ENCODE results near the gene SUZ12. TPM values are rescaled to one million over a fixed set of nuclear protein-coding genes. Genes with fewer than 3 reads are reported as not detected.
"Not testable (repeated sequence)": the region's sequence is repeated elsewhere in the genome, so short reads cannot be mapped to it uniquely, and the experiment has no call there.

Gene SUZ12
- total RNA-seq, 2 experiments from 2014 or later: 67.2 to 77.1 TPM

DNA sequence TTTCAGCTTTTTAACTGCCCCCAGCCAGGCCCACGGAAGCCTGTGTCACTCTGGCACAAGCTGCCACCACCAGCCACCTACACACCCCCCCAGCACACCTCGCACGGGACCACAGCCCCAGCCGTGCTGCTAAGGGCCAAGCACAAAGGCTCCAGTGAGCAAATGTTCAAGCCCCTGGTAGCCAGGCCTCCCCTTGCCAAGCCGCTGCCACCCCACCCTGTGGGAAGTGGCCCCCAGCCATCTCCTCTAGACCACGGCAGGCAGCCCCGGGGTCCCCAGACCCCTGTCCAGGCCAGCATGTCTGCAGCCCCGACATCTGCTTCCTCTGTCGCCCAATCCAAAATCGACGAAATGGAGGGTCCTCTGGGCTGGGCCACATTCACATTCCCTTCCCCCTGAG, 105.5 kb downstream of the SUZ12 start:
- ATAC-seq; POLR2A ChIA-PET; intact Hi-C loops (cut with DNase I, micrococcal nuclease); CTCF ChIA-PET; H3K9me3 Mint-ChIP-seq (ENCODE audit: low read depth); H3K4me3 Mint-ChIP-seq; H3K4me1 Mint-ChIP-seq; H3K27me3 Mint-ChIP-seq; DNase-seq; H3K27ac Mint-ChIP-seq: not testable (repeated sequence)
- H3K36me3 Mint-ChIP-seq (ENCODE audit: low read depth): peaks cover 10% of the 10 kb centered on the region

GRCh38 chr17:32045611-32046010, 108.8 kb downstream of the SUZ12 start:
- CTCF ChIA-PET; H3K27ac Mint-ChIP-seq; H3K4me1 Mint-ChIP-seq; H3K27me3 Mint-ChIP-seq; H3K4me3 Mint-ChIP-seq; H3K36me3 Mint-ChIP-seq (ENCODE audit: low read depth); H3K9me3 Mint-ChIP-seq (ENCODE audit: low read depth); POLR2A ChIA-PET; DNase-seq; intact Hi-C loops (cut with DNase I, micrococcal nuclease); ATAC-seq: not testable (repeated sequence)

GRCh38 chr17:32047663-32048062, 110.9 kb downstream of the SUZ12 start:
- H3K27me3 Mint-ChIP-seq; H3K27ac Mint-ChIP-seq; H3K9me3 Mint-ChIP-seq (ENCODE audit: low read depth); H3K4me3 Mint-ChIP-seq; intact Hi-C loops (cut with DNase I, micrococcal nuclease); POLR2A ChIA-PET; CTCF ChIA-PET; H3K4me1 Mint-ChIP-seq; ATAC-seq; H3K36me3 Mint-ChIP-seq (ENCODE audit: low read depth); DNase-seq: not testable (repeated sequence)

Other genes starting within 250 kb of the SUZ12 start
- 10 to 100 TPM; 35.0 to 41.3 TPM for gene COPRS, start 77.8 kb upstream of the SUZ12 start, total RNA-seq
- 100 to 1,000 TPM in 1 of 2 experiments, 10 to 100 TPM in 1; 93.5 to 125 TPM for gene UTP6, start 35.3 kb upstream of the SUZ12 start, total RNA-seq
- gene LRRC37B, start 70.4 kb downstream of the SUZ12 start, total RNA-seq: 10 to 100 TPM; 14.3 to 16.6 TPM
- 10 to 100 TPM; 23.3 to 34.1 TPM for gene RHOT1, start 205.5 kb downstream of the SUZ12 start, total RNA-seq